Parathyroid adenoma (tissue), 2 donors: ENCODE measurements around the gene TMEM108.

Experiments
- H2AFZ ChIP-seq: fragments of 300-600 bp; sonication (generic); one replicate; pipeline ENCODE4 v1.7.0; 2017; ENCODE audit warnings: antibody characterized with exemption, mild to moderate bottlenecking
- H3K27ac ChIP-seq: fragments of 300-600 bp; sonication (generic); one replicate; pipeline ENCODE4 v1.7.0; 2017
- H3K27me3 ChIP-seq: fragments of 300-600 bp; sonication (generic); one replicate; pipeline ENCODE4 v1.7.0; 2017; ENCODE audit warnings: low read length; ENCODE audit not compliant: control insufficient read depth, insufficient read depth
- H3K36me3 ChIP-seq: fragments of 300-600 bp; sonication (generic); one replicate; pipeline ENCODE4 v1.7.0; 2017; ENCODE audit warnings: low read length; ENCODE audit not compliant: control insufficient read depth, insufficient read depth
- H3K4me1 ChIP-seq: fragments of 300-600 bp; sonication (generic); one replicate; pipeline ENCODE4 v1.7.0; 2017; ENCODE audit warnings: control low read depth
- H3K4me2 ChIP-seq: fragments of 300-600 bp; sonication (generic); one replicate; pipeline ENCODE4 v1.7.0; 2017; ENCODE audit warnings: low read length
- H3K4me3 ChIP-seq: fragments of 300-600 bp; sonication (generic); one replicate; pipeline ENCODE4 v1.7.0; 2017; ENCODE audit warnings: low read depth, low read length
- H3K79me2 ChIP-seq: fragments of 300-600 bp; sonication (generic); one replicate; pipeline ENCODE4 v1.7.0; 2017; ENCODE audit warnings: control low read depth
- H3K9ac ChIP-seq: fragments of 300-600 bp; sonication (generic); one replicate; pipeline ENCODE4 v1.7.0; 2017; ENCODE audit warnings: mild to moderate bottlenecking
- H3K9me3 ChIP-seq: fragments of 300-600 bp; sonication (generic); one replicate; pipeline ENCODE4 v1.7.0; 2017; ENCODE audit warnings: low read length; ENCODE audit not compliant: control insufficient read depth
- TF ChIP-seq, protein P1 (sequence below): fragments of 300-600 bp; sonication (generic); IDR thresholded peaks from one replicate; pipeline ENCODE4 v1.7.0; 2017; ENCODE audit warnings: antibody characterized with exemption, mild to moderate bottlenecking
- donor health status: primary hyperparathyroidism.

Gene TMEM108

DNA sequence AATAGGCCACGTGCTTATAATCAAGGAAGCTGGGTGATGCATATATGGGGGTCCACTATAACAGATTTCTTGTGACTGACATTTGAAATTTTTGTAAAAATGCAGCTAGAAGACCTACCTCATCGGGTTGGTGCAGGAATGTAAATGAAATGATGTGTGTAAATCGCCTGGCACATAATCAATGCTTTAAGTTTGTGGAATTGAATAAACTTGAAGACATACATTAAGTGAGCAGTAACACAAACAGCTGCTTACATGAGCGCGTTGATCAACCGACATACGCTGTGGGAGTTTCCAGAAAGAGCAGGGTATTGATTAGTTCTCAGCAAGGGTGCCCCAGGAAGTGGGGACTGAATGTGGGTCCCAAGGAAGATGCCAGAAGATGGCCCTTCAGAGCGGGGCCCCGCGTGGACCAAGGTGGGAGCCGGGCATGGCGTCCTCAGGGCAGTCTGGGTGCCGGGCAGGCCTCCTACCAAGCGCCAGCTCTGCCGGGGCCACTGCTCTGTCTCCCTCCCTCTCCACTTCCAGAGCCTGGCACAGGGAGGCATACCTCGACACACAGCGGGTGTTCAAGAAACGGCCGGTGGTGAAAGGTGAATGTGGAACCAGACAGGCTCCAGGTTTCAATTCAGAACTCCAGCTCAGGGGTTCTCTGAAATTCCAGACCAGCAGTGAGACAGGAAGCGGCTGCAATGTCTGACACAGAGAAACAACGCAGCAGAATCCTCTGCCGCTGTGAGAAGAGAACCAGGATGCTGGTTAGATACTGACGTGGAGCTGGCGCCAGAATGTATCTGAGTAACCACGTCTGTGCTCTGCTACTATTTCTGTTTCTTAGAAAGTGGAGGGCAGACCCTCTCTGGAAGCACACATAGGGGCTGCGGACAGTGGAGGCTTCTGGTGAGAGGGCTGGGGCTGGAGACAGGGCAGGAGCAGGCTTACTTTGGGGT is 374.3 kb downstream of the TMEM108 start:
- Histone ChIP-seq H3K27me3 (no peaks in the 10 kb centered on the region), H3K9me3 (no peaks in the 10 kb centered on the region), H3K9ac (no peak overlapping the region), H3K79me2 (no peaks in the 10 kb centered on the region), H2AFZ (no peak overlapping the region), H3K4me2 (no peak overlapping the region), H3K27ac (no peak overlapping the region), H3K4me1 (peaks cover 3% of the 10 kb centered on the region), H3K36me3 (no peaks in the 10 kb centered on the region), H3K4me3 (no peak overlapping the region)
- TF ChIP-seq, protein P1, sequence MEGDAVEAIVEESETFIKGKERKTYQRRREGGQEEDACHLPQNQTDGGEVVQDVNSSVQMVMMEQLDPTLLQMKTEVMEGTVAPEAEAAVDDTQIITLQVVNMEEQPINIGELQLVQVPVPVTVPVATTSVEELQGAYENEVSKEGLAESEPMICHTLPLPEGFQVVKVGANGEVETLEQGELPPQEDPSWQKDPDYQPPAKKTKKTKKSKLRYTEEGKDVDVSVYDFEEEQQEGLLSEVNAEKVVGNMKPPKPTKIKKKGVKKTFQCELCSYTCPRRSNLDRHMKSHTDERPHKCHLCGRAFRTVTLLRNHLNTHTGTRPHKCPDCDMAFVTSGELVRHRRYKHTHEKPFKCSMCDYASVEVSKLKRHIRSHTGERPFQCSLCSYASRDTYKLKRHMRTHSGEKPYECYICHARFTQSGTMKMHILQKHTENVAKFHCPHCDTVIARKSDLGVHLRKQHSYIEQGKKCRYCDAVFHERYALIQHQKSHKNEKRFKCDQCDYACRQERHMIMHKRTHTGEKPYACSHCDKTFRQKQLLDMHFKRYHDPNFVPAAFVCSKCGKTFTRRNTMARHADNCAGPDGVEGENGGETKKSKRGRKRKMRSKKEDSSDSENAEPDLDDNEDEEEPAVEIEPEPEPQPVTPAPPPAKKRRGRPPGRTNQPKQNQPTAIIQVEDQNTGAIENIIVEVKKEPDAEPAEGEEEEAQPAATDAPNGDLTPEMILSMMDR = no peak

DNA sequence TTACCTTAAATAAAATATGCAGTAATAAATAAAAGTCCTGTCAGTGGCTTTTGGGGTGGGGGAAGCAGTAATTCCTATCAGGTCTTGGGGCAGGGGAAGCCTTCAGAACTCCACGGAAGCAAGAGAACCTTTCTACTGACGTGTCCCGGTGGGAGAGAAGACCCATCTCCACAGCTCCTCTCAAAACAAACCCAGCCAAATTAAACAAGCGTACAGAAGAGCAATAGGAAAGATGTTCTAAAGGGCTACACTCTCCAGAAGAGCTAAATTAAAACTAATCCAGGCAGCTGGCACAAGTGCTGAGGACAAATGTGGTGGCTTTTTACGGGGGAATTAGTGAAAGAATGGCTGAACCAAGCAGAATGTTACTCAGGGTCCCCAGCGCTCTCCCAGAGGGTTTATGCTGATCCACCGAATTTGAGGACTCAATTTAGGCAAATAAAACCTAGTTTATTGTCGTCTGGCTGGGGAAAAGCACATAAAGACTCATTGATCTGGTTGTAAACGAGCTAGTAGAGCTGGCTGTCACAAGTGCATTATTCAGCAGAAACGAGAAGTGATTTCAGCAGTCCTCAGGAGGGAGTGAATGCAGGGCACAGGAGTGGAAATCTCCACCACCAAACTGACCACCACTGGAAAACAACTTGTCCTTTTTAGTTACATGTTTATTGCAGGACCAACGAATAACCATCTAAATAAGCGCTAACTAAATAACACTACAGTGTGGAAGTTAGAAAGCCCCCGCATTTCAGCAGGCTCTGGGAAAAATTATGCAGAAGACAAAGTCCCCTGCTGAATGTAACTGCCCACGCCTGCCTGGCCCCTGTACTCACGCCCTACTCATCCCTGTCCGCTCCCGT is 375.2 kb downstream of the TMEM108 start:
- Histone ChIP-seq H3K9me3 (no peaks in the 10 kb centered on the region), H2AFZ (peak overlapping the region; percentile 46), H3K9ac (no peak overlapping the region), H3K4me2 (peak overlapping the region; percentile 18), H3K27me3 (no peaks in the 10 kb centered on the region), H3K36me3 (no peaks in the 10 kb centered on the region), H3K4me3 (no peak overlapping the region), H3K79me2 (no peaks in the 10 kb centered on the region), H3K27ac (no peak overlapping the region), H3K4me1 (peaks cover 3% of the 10 kb centered on the region)
- TF ChIP-seq, protein P1 = no peak

DNA sequence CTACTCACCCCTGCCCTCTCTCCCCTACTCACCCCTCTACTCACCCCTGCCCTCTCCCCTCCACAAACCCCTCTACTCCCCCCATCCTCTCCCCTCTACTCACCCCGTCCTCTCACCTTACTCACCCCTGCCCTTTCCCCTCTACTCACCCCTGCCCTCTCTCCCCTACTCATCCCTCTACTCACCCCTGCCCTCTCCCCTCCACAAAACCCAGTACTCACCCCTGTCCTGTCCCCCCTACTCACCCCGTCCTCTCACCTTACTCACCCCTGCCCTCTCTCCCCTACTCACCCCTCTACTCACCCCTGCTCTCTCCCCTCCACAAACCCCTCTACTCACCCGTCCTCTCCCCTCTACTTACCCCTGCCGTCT is 375.8 kb downstream of the TMEM108 start:
- H3K9ac ChIP-seq = no peak overlapping the region
- peaks cover 3% of the 10 kb centered on the region for H3K4me1 ChIP-seq
- H3K4me3 ChIP-seq = no peak overlapping the region
- no peaks in the 10 kb centered on the region for H3K36me3 ChIP-seq
- H3K27me3 ChIP-seq = no peaks in the 10 kb centered on the region
- TF ChIP-seq, protein P1 = no peak
- no peaks in the 10 kb centered on the region for H3K79me2 ChIP-seq
- H3K4me2 ChIP-seq = no peak overlapping the region
- no peaks in the 10 kb centered on the region for H3K9me3 ChIP-seq
- H2AFZ ChIP-seq = no peak overlapping the region
- H3K27ac ChIP-seq = no peak overlapping the region

DNA sequence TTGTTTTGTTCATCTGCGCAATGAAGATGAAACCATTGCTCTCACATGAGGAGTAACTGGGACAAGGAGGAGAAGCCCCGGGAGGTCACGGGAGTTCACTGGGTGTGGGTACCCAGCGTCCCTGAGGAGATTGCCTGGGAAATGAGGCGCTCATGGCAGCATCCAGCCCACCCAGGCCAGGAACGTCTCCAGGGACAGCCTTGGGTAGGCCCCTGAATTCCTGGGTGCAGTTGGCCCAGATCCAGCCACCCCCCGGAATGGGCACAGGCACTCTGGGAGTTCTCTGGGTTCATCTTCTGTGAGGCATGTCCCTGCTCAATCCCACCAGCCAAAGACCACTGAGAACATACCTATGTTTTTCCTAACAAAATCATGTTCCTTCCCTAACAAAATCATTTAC is 380.2 kb downstream of the TMEM108 start:
- no peaks in the 10 kb centered on the region for H3K27me3 ChIP-seq
- H3K9me3 ChIP-seq = no peaks in the 10 kb centered on the region
- peaks cover under 1% of the 10 kb centered on the region for H3K4me1 ChIP-seq
- H3K79me2 ChIP-seq = no peaks in the 10 kb centered on the region
- no peak overlapping the region for H2AFZ ChIP-seq
- TF ChIP-seq, protein P1 = no peak
- H3K36me3 ChIP-seq = no peaks in the 10 kb centered on the region
- no peak overlapping the region for H3K9ac ChIP-seq
- no peak overlapping the region for H3K27ac ChIP-seq
- no peak overlapping the region for H3K4me3 ChIP-seq
- H3K4me2 ChIP-seq = no peak overlapping the region
